K562 (cell line): ENCODE measurements around the gene DDX55.

Experiments
- ZNF232 ChIP-seq: sonication (generic); formaldehyde crosslinking; IDR thresholded peaks from 2 replicates; pipeline ENCODE4 v1.8.0; 2022; ENCODE audit warnings: mild to moderate bottlenecking, missing genetic modification reagents
- ZNF695 ChIP-seq: fragments of 450-650 bp; formaldehyde crosslinking; IDR thresholded peaks from 2 replicates; pipeline ENCODE4 v1.4.0; 2020; ENCODE audit warnings: mild to moderate bottlenecking, moderate library complexity
- TF ChIP-seq, protein P1 (sequence below), 2 experiments: fragments of 450-650 bp in 1 of 2; sonication (generic) in 1 of 2; formaldehyde crosslinking in 1 of 2; IDR thresholded peaks in 1 of 2; conservative IDR thresholded peaks in 1 of 2; 2 replicates each; pipeline versions ENCODE4 v1.6.1 to v1.8.1; 2016 to 2023; ENCODE audit warnings: mild to moderate bottlenecking in 2 of 2, moderate library complexity in 2 of 2, inconsistent platforms in 1 of 2, missing genetic modification reagents in 1 of 2

DNA sequence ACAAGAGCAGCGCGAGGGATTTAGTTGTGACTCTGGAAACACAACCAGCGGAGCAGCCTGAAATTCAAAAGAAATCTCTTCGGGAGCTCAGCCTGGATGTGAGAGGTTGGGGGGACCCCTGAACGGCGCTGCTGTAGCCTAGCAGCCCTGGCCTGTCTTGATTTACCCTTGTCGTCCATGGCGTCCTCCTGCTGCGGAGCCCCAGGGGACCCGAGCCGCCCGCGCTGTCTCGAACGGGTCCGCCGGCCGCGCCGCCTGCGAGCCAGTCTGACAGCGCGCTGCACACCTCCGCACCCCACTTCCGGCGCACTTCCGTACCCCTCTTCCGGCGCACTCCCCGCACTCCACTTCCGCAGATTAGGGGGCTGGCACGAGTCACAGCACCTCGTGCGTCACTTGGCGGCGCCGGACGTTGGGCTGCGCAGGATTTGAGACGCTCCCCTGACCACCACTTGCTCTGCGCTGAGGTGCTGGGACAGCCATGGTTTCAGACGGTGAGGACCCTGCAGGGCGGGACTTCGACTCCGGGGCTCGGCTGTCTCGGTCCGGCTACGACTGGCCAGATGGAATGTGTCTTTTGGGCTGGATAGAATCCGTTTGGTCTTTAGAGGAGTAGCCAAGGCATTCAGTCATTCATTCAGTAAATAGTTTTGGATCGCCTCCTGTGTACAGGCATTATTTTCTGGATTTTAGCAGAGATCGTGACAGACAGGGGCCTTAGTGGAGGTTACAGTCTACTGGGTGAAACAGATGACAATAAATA lies 31.7 kb downstream of the DDX55 start, which contains the start of the genes EIF2B1 and GTF2H3:
- TF ChIP-seq, protein P1, sequence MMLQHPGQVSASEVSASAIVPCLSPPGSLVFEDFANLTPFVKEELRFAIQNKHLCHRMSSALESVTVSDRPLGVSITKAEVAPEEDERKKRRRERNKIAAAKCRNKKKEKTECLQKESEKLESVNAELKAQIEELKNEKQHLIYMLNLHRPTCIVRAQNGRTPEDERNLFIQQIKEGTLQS (IDR thresholded peaks at IDR 0.05): no peak
- TF ChIP-seq, protein P1 (CRISPR knock-in tag; conservative IDR thresholded peaks at IDR 0.05): no peak; the same call in 1 of the 2 replicates
- TF ChIP-seq ZNF232 (CRISPR knock-in tag) (no peak), ZNF695 (CRISPR knock-in tag) (no peak)
